ENCODE results near the gene SNORC.

SNORC gene

GRCh38 chr2:232927793-232928550, 57.9 kb downstream of the SNORC start:
- DNase-seq, result no peak

All from stimulated activated naive CD4-positive, alpha-beta T cell treated with Interleukin-2 at 50 U/mL for 16 hours (primary cell).